ENCODE measurements around the gene SSPN.
A peak's percentile ranks its signal among the peaks of the same experiment; 100 is the strongest.

Gene SSPN

GRCh38 chr12:26287671-26288381, 92.5 kb downstream of the SSPN start:
- no peak for DNase-seq

- DNase-seq: no peak
These were observed 95.2 kb downstream of the SSPN start for GRCh38 chr12:26290565-26290964.

GRCh38 chr12:26292596-26292995, 97.2 kb downstream of the SSPN start:
- no peak for DNase-seq

GRCh38 chr12:26293612-26294011, 98.2 kb downstream of the SSPN start:
- no peak for DNase-seq

GRCh38 chr12:26295001-26295400, 99.6 kb downstream of the SSPN start:
- no peak for DNase-seq

GRCh38 chr12:26297396-26298070, 102.2 kb downstream of the SSPN start:
- no peak for DNase-seq

GRCh38 chr12:26298785-26299621, 103.6 kb downstream of the SSPN start:
- DNase-seq: peak; percentile 79

- no peak for DNase-seq
These were observed 104.4 kb downstream of the SSPN start for GRCh38 chr12:26299751-26300150.
